ENCODE data around the gene SEMA6B. TPM values are rescaled to one million over a fixed set of nuclear protein-coding genes. Genes with fewer than 3 reads are reported as not detected.
"Not testable (repeated sequence)": the region's sequence is repeated elsewhere in the genome, so short reads cannot be mapped to it uniquely, and the experiment has no call there.

SEMA6B gene
- total and polyA plus RNA-seq, 2 donors (not counting 1 experiment from before 2014, with no cell fraction given) = 0.42 TPM; not detected in 1

DNA sequence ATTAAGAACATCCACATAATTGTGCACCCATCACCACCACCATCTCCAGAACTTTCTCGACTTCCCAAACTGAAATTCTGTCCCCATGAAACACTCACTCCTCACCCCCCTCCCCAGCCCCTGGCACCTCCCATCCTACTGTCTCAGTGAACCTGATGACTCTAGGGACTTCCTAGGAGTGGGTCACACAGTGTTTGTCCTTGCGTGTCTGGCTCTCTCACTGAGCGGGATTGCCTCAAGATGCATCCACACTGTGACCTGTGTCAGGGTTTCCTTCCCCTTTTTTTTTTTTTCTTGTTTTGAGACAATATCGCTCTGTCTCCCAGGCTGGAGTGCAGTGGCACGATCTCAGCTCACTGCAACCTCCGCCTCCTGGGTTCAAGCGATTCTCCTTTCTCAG lies 2.6 kb upstream of the SEMA6B start:
- H3K9ac ChIP-seq (ENCODE audit: low read length); H3K9me3 Mint-ChIP-seq (ENCODE audit: insufficient read depth); H3K27ac Mint-ChIP-seq; H4K20me1 ChIP-seq (ENCODE audit: control insufficient read depth, insufficient read depth, low read length, poor library complexity, severe bottlenecking); H3K36me3 ChIP-seq (replicated peaks in 1 of 2; ENCODE audit: control extremely low read depth in 1 of 2, control insufficient read depth in 1 of 2, extremely low read depth in 1 of 2, insufficient read depth in 2 of 2, low read length in 1 of 2); H3K79me2 ChIP-seq (ENCODE audit: control insufficient read depth, insufficient read depth, low read length); H3K4me1 ChIP-seq (ENCODE audit: control insufficient read depth in 2 of 2, insufficient read depth in 2 of 2, low read length in 2 of 2); DNase-seq; H3K4me1 Mint-ChIP-seq; H3K4me3 Mint-ChIP-seq; H3K27me3 Mint-ChIP-seq; H3K27ac ChIP-seq (ENCODE audit: low read length in 2 of 2); H2AFZ ChIP-seq (ENCODE audit: insufficient read depth, low read depth, low read length, poor library complexity, severe bottlenecking); H3K9me3 ChIP-seq (ENCODE audit: control extremely low read depth in 1 of 3, control insufficient read depth in 2 of 3, insufficient read depth in 1 of 3, low read length in 2 of 3); H3K4me2 ChIP-seq (replicated peaks; ENCODE audit: low read depth, low read length, poor library complexity, severe bottlenecking); POLR2A ChIA-PET; intact Hi-C loops (cut with micrococcal nuclease); H3K4me3 ChIP-seq (ENCODE audit: control extremely low read depth in 1 of 5, extremely low read depth in 1 of 5, insufficient read depth in 1 of 5, low read depth in 2 of 5, low read length in 4 of 5): not testable (repeated sequence)
- WGBS (ENCODE audit: insufficient coverage) = 33% methylated on average over 4 of the region's 7 CpGs
- peaks cover 0 to 11% (median 2%) of the 10 kb centered on the region in 4 experiments for H3K27me3 ChIP-seq (replicated peaks in 1 of 4; ENCODE audit: control extremely low read depth in 1 of 4, control insufficient read depth in 3 of 4, insufficient read depth in 4 of 4, low read length in 3 of 4)
- ATAC-seq (ENCODE audit: low read depth) = peak; percentile 21
- CTCF ChIA-PET = interaction anchor here (0.8 kb wide), 1 partner anchor 11 kb away, joined by 3 read pairs; no protein-coding TSS in a partner anchor

- Histone ChIP-seq H3K9me3 (ENCODE audit: control extremely low read depth in 1 of 3, control insufficient read depth in 2 of 3, insufficient read depth in 1 of 3, low read length in 2 of 3) (peaks cover 0 to 14% (median 0%) of the 10 kb centered on the region in 3 donors), H3K4me2 (replicated peaks; ENCODE audit: low read depth, low read length, poor library complexity, severe bottlenecking) (peak overlapping the region; percentile 51), H3K4me1 (ENCODE audit: control insufficient read depth in 2 of 2, insufficient read depth in 2 of 2, low read length in 2 of 2) (peaks cover 0 to 4% of the 10 kb centered on the region in 2 donors), H3K27me3 (replicated peaks in 1 of 4; ENCODE audit: control extremely low read depth in 1 of 4, control insufficient read depth in 3 of 4, insufficient read depth in 4 of 4, low read length in 3 of 4) (peaks cover 0 to 11% (median 2%) of the 10 kb centered on the region in 4 experiments), H2AFZ (ENCODE audit: insufficient read depth, low read depth, low read length, poor library complexity, severe bottlenecking) (peak overlapping the region; percentile 51), H4K20me1 (ENCODE audit: control insufficient read depth, insufficient read depth, low read length, poor library complexity, severe bottlenecking) (no peaks in the 10 kb centered on the region), H3K4me3 (ENCODE audit: control extremely low read depth in 1 of 5, extremely low read depth in 1 of 5, insufficient read depth in 1 of 5, low read depth in 2 of 5, low read length in 4 of 5) (no peak overlapping the region), H3K27ac (ENCODE audit: low read length in 2 of 2) (no peak overlapping the region), H3K9ac (ENCODE audit: low read length) (no peak overlapping the region), H3K36me3 (replicated peaks in 1 of 2; ENCODE audit: control extremely low read depth in 1 of 2, control insufficient read depth in 1 of 2, extremely low read depth in 1 of 2, insufficient read depth in 2 of 2, low read length in 1 of 2) (no peaks in the 10 kb centered on the region), H3K79me2 (ENCODE audit: control insufficient read depth, insufficient read depth, low read length) (no peaks in the 10 kb centered on the region)
- Mint-ChIP-seq H3K27me3 (peaks cover 5% of the 10 kb centered on the region), H3K4me3 (no peak overlapping the region), H3K27ac (no peak overlapping the region), H3K4me1 (peaks cover 3% of the 10 kb centered on the region), H3K9me3 (ENCODE audit: insufficient read depth) (no peaks in the 10 kb centered on the region)
- TF ChIP-seq EZH2 (IDR thresholded peaks at IDR 0.05; ENCODE audit: borderline replicate concordance, insufficient read depth, low read depth, low read length, poor library complexity, severe bottlenecking) (no peak), CTCF (IDR thresholded peaks at IDR 0.05) (peak; percentile 99)
- WGBS (ENCODE audit: insufficient coverage) = 55% methylated on average over 25 of the region's 44 CpGs
- CTCF ChIA-PET = interaction anchor here (0.6 to 2.7 kb wide), 7 partner anchors 10 to 298 kb away, joined by 3 to 15 read pairs (median 3); no protein-coding TSS in a partner anchor
- DNase-seq (peak; percentile 52), ATAC-seq (ENCODE audit: low read depth) (no peak)
- intact Hi-C loops (cut with micrococcal nuclease) = loop anchor here (5.0 kb wide), 1 partner anchor 79 kb away; the partner anchor contains the start of gene TNFAIP8L1
- POLR2A ChIA-PET = interaction anchor here (0.7 kb wide), 1 partner anchor 102 kb away, joined by 5 read pairs; no protein-coding TSS in a partner anchor
These were observed 1.2 kb downstream of the SEMA6B start for GRCh38 chr19:4557971-4558941.

Measured in B cell (primary cell).